ACHN (cell line): Measurements from ENCODE around the gene GATAD2B.
"Not testable (repeated sequence)": the region's sequence is repeated elsewhere in the genome, so short reads cannot be mapped to it uniquely, and the experiment has no call there.

Source experiments
- DNase-seq: peaks from one replicate; pipeline ENCODE4 v3.0.0-alpha.2; 2015
- in situ Hi-C: cut with HindIII; loops from 2 replicates; pipeline ENCODE4 v1.10.0; 2017; ENCODE audit warnings: low sequenced_read_pairs, low pct_ligation_motif_present, low pct_unique_long_range_greater_than_20kb

GATAD2B gene

DNA sequence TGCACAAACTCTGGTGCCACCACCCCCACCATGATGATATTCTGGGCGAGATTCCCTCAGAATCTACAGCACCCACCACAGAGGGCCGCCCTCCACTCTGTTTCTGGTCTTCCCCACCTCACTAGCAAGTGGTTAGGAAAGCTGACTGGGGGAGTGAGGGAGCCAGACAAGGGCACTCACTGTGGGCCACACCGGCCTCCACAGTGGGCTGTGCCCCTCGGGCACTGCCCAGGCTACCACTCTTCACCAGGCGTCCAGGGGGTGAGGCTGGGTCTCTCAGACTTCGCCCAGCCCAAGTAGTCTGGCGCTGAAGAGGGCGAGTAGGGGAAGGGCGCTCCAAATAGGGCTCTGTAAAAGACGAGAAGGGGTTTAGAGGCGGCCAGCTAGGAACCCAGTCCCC is 11.2 kb upstream of the GATAD2B start:
- in situ Hi-C loops, result no loop called here
- DNase-seq, result no peak

DNA sequence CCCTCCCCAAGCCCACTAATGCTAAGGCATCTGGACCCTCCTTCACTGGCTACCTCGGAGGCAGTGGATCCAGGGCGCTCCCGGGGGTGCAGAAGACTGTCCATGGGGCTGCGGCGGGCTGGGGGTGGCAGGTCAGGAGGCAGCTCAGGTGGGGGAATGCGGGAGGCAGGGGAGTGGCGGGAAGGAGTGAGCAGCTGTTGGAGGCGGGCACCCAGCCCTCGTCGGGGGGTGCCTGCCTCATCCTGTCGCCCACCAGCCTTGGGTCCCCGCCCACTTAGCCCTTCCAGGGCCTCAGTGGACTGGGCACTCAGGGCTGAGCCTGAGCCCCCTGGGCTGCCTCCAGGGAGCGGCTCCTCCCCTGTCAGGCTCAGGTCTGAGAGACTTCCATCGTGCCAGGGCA is 10.7 kb upstream of the GATAD2B start:
- in situ Hi-C loops, result no loop called here
- no peak for DNase-seq

DNA sequence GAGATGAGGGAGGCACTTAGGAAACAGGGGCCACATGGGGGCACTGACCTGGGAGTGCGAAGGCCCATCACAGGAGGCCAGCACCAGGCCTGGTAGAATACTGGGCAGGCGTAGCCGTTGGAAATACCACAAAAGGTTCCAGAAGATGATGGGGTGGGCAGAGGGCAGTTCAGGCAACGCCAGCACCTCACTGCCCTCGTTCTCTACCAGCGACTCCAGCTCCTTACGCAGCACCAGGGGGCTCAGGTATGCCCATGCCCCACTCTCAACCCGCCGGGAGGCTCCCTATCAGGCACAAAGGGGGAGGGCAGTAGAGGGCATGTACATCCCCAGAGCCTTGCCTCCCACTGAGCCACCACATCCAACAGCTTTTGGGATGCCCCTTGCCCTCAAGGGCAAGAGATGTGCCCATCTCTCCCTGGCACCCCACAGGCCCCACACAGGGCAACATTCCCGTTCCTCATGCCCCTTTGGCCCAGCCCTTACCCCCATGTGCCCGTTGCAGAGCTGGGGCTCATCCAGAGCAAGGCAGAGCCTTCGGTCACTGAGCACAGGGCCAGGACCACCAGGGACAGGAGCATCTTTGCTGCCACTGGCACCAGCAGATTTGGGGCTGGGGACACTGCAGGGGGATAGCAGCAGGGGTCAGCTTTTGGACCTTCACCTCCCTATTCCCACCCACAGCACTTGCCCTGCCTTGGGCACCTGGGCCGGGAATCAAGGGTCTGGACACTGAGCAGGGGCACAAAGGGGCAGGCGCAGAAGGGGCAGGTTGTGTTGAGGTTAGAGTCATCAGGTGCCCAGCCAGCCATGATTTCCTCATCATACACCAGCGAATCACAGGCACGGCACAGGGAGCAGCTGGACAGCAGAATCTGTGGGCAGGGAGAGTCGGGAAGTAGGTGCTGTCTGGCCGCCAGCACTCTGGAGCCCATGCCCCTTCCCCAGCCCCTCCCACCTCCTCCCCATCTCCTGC is 9.7 kb upstream of the GATAD2B start:
- in situ Hi-C loops, result no loop called here
- DNase-seq, result no peak

DNA sequence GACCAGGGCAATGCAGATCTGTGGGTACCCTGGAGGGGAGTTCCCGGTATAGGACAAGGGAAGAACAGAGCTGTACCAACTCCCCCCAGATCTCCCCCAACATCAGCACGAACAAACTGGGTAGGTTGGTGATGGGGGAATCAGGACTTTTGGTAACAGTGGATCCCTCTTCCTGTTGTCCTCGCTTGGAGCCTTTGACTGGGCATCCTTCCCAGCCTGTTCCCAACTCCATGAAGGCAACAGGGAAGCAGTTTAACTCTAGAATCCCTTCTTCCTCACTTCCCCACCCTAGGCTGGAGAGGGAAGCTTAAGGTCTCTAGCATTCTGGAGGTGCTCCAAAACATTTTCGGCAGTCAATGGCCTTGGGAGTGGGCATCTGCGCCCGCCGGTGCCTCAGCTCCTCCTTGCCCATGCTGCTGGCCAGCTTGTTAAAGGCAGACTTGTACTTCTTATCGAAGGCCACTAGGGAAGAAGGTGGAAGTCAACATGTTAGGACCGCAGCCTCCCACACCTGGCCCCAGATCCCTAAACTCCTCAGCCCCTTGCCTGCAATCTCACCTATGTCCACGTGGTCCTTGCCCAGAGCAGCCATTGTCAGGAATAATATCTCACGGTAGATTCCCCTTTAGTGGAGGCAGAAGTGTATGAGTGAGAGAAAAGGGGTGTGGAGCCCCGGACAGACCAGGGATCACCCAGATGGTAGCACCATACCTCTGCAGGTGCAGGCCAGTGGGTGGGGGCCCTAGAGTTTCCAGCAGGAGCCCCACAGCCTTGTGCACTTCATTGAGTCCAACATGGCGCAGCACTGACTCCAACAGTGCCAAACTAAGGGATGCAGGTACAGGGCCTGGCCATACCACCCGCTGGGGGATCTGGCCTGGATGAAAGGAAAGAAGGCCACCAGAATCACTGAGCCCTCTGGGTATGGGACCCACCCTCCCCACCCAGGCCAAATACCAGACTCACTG is 7.5 kb upstream of the GATAD2B start:
- in situ Hi-C loops, result no loop called here
- DNase-seq, result no peak

DNA sequence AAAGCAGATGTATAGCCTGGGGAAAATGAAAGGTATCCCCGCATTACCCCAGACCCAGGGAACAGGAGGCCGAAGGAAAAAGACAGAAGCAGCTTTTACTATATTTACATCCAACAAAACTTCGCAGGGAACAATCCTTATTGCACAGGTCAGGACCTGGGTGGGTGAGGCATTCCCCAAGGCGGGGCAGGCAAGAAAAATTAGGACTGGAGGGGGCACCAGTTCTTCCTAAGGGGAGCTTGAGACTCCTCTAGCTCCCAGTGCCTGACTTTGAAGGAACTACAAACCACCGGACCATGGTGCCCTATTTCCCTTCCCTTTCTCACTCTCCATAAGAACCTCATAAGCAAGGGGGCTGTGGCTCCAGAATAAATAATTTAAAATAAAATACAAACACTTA is 6.7 kb upstream of the GATAD2B start:
- no peak for DNase-seq
- in situ Hi-C loops, result no loop called here

DNA sequence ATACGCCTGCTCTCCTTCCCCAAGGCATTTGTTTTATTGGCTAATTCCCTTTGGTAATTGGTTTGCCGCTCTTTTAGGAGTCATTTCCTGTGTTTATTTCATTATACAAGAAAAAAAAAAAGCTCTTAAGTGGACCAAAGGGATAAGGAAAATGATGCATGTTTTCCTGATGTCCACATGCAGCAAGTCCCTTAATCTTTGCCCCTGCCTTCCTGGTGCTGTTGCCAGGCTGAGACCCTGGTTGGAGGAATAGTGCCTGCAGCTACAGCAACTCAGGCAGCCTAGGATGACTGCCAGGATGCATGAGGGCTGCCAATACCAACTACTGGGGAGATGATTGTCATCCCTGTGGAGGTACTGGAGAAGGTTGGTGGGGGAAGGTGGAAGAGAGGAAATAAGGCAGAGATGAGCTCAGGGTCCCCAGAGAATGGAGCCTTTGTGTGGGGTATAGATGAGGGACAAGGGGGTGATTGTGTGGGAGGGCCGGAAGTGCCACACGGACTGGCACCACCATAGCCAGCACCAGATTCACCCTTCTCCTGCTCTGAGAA is 6.1 kb upstream of the GATAD2B start:
- in situ Hi-C loops, result no loop called here
- DNase-seq, result no peak

DNA sequence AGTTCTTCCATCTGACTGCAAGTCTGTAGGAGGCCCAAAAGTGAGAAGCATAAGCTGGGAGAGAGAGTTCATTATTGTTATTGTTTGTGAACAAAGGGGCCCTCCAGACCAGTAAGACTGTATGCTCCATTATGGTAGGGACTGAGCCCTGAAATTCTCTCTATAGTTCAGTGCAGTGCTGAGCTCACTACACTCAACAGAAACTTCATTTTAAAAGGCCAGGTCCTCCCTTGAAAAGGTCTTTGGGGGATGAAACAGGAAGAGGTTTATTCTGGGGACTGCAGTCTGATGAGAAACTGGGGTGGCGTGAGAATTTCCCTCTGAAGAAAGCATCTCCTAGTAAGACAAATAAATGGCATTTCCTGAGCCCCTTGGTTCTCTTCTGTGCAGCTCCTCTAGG is 5.5 kb upstream of the GATAD2B start:
- in situ Hi-C loops, result no loop called here
- no peak for DNase-seq

DNA sequence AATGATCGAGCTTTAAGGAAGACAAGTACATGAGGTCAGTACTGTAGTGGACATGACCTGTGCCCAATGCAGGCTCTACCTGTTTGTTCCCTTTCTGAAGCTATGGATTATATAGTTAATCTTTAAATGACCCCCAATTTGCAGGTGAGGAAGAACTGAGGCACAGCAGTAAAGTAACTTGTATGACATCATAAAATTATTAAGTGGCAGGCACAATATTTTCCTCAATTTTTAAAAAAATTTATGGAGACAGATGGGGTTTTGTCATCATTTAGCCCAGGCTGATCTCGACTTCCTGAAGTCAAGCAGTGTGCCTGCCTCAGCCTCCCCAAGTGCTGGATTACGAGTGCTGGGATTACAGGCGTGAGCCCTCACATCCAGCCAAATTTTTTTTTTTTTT is 3.6 kb upstream of the GATAD2B start:
- in situ Hi-C loops, result no loop called here
- no peak for DNase-seq

DNA sequence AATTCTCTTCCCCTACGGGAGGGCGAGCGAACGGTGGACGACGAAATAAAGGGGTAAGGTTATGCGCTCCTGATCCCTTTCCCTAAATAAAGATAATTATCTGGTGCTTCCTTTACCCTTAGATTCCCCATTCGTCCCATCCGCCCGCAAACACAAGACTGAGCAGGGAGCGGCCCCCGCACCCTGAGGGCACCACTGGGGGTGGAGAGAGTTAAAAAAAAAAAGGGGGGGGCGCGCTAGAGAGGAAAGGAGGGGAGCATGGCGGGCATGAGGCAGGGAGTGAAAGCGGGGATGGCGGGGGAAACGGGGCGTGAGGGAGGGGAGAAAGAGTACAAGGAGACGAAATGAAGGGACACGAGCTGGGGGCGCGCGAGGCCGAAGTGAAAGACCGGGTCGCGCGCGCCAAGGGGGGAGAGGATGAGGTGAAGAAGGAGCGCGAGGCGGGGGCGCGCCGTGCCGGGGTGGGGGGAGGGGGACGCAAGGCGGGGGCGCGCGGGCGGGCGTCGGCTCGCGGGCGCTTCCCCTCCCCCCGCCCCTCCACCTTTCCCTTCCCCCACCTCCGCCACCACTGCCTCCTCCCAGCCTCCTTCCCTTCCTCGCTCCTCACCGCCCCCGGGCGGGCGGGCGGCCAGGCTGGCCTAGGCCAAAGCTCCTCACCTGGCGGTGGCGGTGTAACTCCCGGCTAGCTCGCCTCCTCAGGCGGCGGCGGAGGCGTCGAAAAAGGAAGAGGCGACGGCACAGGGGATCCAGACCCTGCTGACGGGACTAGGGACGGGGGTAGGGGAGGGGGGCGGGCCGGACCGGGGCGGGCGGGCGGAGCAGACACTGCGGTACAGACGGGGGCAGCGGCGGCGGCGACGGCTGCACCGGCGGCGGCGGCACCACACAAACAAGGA is 448 bp downstream of the GATAD2B start:
- in situ Hi-C loops, result no loop called here
- peak; percentile 72 for DNase-seq

DNA sequence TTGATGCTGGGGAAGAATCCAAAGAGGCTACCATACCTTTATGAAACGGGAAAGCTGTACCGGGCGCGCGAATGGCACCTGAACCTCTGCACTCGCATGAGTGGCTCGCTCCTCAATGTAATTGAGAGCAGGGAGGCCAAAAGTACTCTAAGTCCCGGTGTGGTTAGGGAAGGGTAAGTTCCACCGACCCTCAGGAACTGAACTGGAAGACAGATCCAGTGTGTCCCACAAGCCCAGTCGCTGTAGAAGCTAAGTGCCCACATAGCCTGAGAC is 1.0 kb downstream of the GATAD2B start:
- peak; percentile 37 for DNase-seq
- in situ Hi-C loops, result no loop called here

DNA sequence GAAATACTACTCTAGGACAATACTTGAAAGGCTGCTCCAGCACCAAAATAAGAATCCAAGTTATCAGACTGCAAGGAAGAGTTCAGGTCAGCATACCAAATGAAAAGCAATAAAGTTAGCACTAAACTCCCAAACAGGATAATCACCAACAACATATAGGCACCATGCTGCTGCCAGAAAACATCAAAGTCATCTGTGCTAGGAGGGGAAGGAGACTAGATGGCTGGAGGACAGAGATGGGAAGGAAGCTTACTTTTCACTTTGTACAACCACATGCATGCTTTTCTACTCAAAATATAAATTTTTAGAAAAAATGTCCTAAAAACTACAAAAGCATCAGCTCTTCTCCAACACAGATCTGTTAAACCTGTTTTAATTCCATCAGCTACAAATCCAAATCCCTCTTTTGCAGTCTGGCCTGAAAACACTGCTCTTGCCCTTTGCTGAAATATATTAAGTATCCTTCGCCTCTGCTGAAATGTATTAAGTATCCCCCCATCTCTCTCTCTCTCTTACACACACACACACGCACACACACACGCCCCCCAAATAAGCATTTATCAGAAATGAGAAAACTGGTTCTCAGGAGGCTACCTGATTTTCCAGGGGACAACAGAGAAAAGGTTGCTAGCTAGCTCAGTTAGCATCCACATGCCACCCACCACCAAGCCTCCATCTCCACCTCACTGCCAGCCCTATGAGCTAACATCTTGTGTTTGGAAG is 1.5 kb downstream of the GATAD2B start:
- in situ Hi-C loops, result no loop called here
- no peak for DNase-seq

DNA sequence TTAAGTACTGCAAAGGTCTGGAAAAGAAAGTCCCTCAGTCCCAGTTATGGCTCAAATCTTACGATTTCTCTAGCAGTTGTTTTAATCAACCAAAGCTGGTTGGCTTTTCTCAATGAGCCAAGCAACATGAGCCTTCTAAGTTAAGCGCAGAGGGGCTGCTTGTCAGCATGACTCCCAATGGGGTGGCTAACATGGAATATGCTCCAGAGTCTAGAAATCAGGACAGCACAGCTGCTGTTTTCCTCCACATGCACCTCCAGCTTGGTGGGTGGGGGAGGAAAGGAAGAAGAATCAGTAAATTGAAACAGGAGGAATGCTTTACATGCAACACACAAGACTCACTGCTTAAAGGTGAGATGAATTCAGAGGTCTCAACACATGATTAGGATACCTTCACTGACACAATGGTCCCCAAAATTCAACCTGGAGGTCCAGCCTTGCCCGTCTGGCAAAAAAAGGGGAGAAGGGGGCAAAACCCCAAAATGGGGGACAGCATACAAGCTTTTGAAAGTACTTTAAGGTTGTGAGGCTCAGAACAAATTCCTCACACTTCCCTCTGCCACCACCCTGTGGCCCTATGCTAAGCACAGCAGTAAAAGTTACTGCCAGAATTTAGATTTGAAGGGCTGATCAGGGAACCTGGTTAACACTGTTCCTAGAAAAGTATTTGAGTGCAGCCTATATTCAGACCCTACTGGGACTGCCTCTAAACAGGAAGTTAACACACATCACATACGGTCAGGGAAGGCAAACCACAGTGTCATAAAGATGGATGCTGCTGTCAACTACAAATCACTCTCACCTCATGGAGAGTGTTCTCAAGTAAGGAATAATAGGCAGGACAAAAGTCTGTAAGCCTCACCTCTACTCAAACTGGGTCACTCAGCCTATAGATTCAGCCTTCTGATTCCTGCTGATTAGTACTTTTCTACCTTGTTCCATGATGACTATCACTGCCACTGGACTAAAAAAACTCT is 2.6 kb downstream of the GATAD2B start:
- peak; percentile 9 for DNase-seq
- in situ Hi-C loops, result no loop called here

DNA sequence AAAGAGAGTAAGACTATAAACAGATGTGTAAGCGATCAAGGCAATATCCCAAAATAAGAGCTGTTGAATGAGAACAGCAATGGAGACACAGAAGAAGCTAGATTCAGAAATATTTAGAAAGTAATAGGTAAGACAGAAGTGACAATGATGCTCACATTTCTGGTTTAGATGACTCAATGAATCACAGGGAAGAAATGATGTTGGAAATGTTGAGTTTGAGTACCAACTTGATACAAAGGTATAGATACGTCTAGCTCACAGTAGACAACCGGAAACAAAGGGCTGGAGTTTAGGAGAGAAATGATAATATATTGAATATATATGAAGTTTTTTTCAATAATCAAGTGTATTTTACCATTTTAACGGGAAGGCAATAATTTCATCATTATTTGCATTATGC is 6.5 kb downstream of the GATAD2B start:
- no peak for DNase-seq
- in situ Hi-C loops, result no loop called here

DNA sequence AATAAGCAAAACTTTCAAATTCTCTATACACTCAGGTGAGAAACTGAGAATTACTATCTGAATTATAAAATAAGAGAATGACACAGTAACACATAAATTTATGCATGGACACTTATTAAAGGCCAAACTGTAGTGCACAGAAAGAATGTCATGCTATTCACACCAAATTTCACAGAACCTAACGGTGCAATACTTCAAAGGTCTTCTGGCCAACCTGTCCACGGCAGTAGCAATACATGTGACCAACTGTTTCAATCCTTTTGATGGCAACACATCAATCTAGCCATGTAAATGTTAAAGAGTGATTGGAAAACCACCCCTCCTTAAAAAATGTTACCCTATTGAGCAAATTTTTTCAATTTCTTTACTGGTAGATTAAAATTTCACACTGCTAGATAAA is 10.4 kb downstream of the GATAD2B start:
- in situ Hi-C loops, result no loop called here
- no peak for DNase-seq

DNA sequence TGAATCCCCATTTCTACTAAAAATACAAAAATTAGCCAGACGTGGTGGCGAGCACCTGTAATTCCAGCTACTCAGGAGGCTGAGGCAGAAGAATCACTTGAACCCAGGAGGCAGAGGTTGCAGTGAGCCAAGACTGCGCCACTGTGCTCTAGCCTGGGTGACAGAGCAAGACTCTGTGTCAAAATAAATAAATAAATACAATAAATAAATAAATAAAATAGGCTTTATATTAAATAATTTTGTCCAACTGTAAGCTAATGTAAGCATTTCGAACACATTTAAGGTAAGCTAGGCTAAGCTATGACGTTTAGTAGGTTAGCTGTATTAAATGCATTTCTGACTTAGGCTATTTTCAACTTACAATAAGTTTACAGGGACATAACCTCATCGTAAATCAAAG is 12.2 kb downstream of the GATAD2B start:
- DNase-seq, in situ Hi-C loops: not testable (repeated sequence)

DNA sequence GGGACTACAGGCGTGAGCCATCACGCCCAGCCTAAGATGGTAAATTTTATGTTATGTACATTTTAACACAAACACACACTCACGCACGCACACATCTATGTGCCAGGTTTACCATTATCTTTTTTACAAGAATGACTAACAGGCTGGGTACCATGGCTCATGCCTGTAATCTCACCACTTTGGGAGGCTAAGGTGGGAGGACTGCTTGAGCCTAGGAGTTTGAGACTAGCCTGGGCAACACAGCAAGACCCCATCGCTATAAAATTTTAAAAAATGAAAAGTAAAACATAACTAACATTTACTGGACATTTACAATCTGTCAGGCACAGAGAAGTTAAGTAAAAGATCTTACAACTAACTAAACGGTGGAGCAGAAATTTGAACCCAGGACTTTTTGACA is 14.7 kb downstream of the GATAD2B start:
- no peak for DNase-seq
- in situ Hi-C loops, result no loop called here

DNA sequence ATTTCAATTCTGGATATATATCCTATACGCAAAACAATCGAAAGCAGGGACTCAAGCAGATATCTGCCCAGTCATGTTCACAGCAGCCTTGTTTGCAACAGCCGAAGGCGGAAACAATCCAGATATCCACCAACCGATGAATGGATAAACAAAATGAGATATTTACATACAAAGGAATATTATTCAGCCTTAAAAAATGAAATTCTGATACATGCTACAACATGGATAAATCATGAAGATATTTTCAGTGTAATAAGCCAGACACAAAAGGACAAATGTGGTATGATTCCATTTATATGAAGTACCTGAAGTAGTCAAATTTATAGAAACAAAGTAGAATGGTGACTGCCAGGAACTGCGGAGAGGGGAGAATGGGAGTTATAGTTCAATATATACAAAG is 15.6 kb downstream of the GATAD2B start:
- in situ Hi-C loops, result no loop called here
- DNase-seq, result no peak
